ENCODE results near the gene TGFBR3L.

TGFBR3L gene

DNA sequence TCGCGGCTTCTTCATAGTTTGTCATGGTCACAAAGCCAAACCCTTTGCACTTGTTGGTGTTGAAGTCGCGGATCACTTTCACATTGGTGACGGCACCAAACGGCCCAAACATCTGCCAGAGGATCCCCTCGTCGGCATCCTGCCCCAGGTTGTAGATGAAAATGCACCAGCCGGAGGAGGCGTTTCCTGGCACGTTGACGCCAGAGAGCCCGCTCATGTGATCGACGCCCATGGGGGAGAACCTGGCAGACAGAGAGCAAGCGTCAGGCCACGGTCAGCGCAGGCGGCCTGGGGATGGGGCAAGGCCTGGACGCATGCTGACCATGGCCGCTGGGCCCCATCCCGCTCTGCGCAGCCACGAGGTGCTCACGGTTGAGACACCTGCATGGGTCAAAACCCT, 48.9 kb downstream of the TGFBR3L start:
- no peak for DNase-seq

DNA sequence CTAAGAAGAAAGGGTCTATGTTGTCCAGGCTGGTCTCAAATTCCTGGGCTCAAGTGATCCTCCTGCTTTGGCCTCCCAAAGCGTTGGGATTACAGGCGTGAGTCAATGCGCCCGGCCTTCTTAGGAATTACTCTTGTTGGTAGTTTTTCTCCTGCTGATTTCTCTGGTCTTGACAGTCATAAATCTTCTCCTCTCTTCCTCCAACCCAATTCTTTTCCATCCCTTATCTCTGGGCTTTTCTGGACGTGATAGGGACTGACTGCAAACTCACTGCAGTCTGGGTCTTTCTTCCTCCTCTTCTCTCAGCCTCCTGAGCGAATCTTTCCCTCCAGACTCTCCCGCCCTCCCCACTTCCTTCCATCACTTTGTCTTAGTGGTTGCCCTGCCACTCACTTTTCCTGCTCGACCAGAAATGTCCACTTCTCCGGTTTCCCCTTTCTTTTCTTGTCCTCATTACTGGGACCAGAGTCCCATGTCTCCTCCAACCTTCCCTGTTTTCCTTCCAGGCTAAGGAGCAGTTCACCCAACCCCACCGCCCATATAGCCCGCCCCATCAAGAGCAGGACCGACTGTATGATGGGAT, 50.7 kb downstream of the TGFBR3L start:
- DNase-seq, result no peak

DNA sequence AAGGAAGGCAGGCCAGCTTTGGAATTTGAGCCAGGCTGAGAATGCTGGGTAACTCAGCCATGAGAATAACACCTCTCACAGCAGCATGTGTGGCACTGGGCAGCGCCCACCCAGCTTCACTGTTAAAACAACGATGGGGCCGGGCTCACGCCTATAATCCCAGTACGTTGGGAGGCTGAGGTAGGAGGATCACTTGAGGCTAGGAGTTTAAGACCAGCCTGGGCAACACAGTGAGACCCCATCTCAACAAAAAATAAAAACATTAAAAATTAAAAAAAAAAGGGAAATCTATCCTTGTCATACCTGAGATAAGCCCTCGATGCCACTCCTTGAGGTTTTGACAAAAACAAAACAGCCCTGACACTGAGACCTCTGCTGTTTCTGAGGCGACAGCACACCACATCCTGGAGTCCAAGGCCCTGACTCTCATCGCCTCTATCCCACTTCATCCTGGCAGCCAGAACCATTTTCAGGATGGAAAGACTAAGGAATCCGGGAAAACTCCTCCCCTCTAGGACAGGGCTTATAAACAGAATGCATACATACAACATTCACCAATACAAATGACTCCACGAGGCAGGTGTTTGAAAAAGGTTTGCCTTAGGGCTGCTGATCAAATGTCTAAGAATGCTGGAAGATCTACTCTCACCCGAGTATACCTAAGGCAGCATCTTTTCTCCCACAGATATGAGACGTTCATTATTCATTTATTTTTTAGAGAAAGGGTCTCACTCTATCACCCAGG, 51.5 kb downstream of the TGFBR3L start:
- DNase-seq, result no peak

GRCh38 chr19:7968008-7968795, 53.6 kb downstream of the TGFBR3L start:
- no peak for DNase-seq

Data from stimulated activated CD4-positive, alpha-beta T cell treated with anti-CD3 and anti-CD28 coated beads, Interleukin-15, amount 100 ng/mL, for 24 hours (primary cell).